RPMI8226 (cell line): Measurements from ENCODE around the gene SAFB.
A peak's percentile ranks its signal among the peaks of the same experiment; 100 is the strongest.
"Not testable (repeated sequence)": the region's sequence is repeated elsewhere in the genome, so short reads cannot be mapped to it uniquely, and the experiment has no call there.

Experiments
- DNase-seq: peaks from one replicate; pipeline ENCODE4 v3.0.0-alpha.2; 2015

The SAFB gene

DNA sequence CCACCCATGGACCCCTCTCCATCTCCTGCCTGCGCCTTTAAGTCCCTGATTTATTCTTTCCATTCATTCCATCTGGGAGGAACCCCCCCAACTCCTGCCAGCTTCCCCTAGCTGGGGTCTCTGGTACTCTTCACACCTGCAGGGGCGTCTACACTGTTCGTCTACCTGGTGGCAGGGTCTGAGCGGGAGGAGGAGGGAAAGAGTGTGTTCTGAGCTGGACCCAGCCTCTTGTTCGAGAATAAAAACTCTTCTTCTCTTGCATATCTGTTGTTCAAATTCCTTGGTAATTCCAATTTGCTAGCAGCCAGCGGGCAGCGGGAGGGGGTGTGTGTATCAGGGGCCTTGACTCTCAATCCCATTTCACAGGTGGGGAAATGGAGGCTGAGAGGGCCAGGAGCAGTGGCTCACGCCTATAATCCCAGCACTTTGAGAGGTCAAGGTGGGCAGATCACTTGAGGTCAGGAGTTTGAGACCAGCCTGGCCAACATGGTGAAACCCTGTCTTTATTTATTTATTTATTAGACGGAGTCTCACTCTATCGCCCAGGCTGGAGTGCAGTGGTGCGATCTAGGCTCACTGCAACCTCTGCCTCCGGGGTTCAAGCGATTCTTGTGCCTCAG, 65.5 kb downstream of the SAFB start:
- DNase-seq: not testable (repeated sequence)

DNA sequence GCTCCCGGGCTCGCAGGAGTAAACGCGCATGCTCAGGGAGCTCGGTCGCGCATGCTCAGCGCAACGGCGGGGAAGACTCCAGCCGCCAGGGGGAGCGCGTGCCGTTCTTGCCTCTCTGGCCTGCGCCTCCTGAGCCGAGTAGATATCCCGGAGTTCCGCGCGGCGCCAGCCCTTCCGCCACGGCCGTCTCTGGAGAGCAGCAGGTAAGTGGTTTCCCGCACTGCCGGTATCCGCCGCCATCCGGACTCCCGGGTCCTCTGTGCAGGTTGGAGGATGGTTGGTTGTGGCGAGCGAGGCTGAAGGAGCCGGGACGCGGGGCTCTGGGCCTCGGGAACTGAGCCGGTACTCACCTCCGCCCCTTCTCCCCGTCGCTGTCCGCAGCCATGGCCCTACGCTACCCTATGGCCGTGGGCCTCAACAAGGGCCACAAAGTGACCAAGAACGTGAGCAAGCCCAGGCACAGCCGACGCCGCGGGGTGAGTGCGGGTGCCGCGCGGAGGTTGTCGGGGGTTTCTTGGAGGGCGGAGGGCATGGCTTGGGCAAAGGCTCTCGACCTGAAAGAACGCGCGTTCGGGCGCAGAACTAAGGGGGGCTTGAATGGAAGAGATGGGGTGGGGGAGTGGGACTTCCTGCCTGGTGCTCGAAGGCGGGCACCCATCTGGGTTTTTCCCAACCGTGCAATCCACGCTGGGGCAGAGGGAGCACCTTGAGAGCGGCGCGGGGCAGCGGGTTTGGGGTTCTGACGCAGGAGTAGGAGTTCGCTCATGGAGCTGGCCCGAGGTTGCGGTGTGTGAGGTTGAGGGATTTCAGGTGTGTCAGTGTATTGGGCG, 67.5 kb downstream of the SAFB start, which contains the start of gene RPL36:
RPL36 (plus strand) TSS at position 171 of the 830 bp plus-strand sequence; CDS start at position 384, 213 bp downstream.
- DNase-seq: peak; percentile 98

DNA sequence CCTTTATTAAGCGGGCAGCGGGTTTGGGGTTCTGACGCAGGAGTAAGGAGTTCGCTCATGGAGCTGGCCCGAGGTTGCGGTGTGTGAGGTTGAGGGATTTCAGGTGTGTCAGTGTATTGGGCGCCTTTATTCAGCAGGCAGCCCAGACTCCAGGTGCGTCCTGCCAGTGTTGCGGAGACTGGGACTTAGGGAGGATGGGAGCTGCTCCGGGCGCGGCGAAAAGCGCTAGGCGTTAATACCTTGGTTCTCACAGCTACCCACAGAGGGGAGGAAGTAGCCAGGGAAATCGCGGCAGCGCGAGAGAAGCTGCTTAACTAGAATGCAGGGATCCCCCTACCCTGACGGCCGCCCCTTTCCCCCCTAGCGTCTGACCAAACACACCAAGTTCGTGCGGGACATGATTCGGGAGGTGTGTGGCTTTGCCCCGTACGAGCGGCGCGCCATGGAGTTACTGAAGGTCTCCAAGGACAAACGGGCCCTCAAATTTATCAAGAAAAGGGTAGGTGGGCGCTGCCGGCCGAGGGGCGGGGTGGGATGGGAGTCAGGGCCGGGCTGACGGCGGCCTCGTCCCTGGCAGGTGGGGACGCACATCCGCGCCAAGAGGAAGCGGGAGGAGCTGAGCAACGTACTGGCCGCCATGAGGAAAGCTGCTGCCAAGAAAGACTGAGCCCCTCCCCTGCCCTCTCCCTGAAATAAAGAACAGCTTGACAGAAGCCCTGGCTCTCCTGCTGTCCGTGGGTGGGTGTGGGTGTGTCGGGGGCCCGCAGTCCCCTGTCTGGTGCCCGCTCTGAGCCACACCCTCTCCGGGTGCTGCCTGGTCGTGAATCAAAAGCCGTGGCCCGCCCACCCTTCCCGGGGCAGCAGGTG, 68.3 kb downstream of the SAFB start:
- DNase-seq: peak; percentile 67

DNA sequence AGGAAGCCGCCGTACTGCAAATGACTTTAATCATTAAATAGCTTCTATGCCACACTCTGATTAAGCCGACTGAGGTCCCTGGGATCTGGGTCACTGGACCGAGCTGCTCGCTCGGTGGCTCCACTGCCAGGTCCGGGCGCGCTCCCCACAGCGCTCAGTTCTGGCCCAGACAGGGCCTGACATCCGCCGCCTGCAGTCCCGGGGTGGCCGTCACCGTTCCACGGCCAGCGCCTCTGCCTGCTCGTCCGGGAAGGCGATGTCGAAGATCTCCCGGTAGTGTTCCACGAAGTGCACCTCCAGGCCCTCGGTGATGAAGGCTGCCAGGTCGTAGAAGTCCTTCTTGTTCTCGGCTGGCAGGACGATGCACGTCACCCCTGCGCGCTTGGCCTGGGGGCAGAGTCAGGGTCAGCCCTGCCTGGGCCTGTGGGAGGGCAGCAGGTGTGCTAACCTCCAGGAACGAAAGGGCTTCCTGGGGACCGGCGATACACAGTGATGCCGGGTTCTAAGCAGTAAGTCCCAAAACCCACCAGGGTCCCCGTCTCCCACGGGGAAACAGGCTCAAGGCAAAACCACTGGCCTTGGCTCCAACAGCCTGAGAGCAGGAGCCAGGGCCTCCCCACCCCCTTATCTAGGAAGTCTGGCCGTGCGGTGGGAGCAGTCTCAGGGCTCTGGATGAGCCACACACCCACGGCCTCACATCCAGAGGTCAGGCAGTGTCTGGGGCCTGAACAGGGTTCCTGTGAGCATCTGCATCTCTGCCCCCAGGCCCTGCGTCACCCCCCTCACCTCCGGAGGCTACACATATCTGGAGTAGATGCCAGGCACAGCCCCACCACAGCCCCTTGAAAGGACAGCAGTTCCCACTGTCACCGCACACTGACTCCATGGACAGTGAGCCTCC, 69.2 kb downstream of the SAFB start:
- DNase-seq: no peak

DNA sequence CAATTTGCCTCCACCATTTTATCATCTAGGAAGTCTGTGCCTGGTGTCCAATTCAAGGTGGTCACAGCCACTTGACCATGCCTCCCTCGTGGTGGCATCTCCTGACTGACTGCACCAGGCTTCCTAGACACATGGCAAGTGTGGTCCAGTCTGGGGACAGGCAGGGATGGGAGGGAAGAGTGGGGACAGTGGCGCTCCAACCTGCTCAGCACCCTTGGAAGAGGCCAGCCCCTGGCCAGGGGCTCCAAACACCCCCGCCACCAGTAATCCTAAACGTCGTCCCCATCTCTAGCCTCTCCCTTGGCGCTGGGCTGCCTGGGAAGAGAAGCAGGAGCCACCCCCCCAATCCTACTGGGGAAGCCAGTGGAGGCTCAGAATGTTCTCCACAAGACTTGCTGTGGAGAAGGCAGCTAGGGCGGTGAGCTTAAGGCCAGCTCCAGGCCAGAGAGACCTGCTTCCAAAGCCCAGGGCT, 69.9 kb downstream of the SAFB start:
- no peak for DNase-seq

DNA sequence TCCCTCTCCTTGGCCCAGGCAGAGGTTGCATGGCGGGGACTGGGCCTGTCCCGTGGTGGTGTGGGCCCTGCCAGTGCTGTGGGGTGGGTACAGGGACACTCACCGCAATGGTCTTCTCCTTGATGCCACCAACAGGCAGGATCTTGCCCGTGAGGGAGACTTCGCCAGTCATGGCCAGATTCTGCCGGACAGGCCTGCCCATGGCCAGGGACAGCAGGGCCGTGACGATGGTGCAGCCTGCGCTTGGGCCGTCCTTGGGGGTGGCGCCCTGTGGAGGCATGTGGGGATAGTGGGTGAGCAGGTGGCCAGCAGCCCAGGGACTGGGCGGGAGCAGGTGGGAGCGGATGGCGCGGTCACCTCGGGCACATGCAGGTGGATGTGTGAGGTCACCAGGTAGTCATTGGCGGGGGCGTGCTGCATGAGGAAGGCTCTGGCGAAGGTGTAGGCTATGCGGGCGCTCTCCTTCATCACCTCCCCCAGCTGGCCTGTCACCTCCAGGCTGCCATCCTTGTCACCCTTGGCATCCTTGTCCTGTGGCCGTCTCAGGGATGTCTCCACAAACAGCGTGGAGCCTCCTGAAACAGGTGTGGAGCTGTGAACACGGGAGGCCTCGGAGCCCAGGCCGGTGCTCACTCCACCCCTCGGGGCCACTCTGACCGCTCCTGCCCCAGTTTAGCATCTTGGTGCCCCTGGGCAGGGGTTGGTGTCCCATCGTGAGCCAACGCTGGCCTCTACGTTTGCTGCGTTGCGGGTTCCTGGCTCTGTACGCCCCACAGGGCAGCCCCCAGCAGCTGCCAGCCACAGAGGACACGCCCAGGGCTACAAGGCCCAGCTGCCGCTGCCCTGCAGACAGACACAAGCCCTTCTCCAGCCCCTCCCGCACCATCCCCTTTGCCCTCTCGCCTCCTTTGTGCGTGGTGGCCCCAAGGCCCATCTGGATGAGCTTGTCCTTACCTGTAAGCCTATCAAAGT, 70.6 kb downstream of the SAFB start:
- no peak for DNase-seq

DNA sequence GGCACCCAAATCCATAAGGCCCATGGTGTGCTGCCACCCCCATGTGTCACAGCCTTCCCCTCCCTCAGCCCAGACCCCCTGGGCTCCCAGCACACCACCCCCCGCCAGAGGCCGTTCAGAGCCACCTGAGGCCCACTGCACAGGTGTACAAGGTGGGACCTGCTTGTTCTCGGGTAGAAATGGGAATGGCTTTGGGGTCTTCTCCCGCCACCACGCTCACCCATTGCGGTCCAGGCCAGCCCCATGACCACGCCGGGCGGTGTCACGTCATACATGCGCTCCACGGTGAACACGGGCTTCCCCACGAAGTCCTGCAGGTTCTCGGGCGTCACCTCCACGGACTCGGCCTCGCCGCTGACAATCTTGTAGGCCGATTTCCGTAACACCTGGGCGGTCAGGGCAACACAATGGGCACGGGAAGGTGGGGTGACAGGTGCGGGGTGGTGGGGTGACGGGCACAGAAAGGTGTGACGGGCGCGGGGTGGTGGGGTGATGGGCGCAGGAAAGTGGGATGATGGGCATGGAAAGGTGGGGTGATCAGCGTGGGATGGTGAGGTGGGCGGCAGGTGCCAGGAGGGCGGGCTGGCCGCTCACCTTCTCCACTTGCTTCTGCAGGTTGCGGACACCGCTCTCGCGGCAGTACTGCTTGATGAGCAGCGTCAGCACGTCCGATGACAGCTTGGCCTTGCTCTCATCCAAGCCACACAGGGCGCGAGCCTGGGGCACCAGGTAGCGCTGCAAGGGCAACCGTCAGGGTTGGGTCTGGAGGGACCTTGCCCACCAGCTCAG, 71.5 kb downstream of the SAFB start:
- DNase-seq: no peak

DNA sequence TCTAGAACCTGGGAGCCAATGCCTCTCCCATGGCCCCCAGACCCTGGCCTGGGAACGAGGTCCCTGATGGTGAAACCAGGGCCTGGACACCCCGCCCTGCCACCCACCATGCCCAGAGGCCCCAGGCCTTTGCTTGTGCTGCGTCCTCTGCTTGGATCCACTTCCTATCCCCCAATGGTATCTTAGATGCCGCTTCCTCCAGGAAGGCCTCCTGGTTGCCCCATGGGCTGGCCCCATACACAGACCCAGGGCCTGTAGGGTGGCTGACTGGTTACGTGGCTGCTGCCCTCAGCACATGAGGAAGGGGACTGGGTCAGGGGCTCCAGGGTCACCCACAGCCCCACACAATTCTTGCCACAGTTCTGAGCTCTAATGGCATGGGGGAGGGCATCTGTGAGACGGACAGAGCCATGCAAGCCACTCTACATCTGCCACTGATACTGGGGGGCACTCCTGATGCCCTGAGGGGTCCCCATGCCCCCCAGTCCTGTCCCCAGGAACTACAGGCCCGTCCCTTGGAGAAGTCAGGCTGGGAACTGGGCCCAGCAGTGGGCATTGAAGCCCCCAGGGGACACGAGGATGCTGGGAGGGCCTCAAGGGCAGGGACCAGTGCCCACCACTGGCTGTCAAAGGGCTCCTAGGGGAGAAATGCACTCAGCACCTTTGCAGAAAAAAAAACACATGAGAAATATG, 72.2 kb downstream of the SAFB start:
- no peak for DNase-seq

DNA sequence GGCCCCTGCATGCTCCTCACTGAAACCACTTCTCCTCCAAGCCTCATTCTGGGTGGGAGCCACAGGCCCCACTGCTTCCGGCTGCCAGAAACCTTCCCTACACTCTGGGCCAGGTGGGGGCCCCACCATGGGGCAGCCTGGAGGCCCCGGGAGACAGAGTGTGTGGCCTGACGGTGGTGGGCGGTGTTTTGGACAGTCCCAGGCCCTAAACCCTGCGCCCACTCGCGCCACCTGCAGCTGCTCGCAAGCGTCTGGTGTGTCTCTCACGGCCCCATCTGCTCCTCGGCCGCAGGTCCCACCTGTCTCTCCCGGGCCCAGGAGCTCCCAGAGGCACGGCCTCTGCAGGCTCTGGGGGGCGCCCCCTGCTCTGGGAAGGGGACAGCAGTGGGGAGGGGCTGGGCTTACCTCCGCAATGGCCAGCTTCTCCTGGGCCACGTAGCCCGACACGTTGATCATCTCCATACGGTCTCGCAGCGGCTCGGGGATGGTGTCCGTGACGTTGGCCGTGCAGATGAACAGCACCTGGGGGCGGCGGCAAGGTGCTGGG, 72.8 kb downstream of the SAFB start:
- DNase-seq: no peak

DNA sequence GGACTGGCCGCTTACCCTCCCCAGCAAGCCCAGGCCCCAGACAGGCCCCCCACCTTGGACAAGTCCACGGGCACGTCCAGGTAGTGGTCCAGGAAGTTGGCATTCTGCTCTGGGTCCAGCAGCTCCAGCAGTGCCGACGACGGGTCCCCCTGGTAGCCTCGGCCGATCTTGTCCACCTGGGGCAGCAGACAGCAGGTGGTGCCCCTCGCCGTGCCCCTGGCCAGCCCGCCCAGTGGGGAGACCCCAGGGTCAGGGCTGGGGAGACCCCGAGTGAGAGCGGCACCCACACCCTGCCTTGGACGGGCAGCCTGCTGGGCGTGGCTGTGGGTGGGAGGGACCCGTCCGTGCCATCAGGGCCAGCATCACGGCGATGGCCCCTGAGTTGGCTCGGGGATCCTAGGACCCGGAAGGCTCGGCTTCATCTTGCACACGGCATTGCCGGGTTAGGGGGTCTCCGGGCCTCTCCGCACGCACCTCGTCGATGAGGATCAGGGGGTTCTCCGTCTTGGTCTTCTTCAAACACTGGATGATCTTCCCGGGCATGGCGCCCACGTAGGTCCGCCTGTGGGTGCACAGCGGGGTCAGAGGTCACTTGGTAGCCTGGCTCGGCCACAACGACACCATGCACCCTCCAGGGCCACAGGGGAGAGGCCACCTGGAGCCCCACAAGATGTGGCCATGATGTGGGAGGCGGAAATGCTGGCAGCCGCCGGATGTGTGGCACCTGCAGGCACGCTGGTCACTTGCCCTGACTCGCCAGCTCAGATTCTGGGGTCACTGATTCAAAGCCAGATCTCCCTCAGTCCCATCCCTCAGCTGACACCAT, 73.5 kb downstream of the SAFB start:
- DNase-seq: no peak

DNA sequence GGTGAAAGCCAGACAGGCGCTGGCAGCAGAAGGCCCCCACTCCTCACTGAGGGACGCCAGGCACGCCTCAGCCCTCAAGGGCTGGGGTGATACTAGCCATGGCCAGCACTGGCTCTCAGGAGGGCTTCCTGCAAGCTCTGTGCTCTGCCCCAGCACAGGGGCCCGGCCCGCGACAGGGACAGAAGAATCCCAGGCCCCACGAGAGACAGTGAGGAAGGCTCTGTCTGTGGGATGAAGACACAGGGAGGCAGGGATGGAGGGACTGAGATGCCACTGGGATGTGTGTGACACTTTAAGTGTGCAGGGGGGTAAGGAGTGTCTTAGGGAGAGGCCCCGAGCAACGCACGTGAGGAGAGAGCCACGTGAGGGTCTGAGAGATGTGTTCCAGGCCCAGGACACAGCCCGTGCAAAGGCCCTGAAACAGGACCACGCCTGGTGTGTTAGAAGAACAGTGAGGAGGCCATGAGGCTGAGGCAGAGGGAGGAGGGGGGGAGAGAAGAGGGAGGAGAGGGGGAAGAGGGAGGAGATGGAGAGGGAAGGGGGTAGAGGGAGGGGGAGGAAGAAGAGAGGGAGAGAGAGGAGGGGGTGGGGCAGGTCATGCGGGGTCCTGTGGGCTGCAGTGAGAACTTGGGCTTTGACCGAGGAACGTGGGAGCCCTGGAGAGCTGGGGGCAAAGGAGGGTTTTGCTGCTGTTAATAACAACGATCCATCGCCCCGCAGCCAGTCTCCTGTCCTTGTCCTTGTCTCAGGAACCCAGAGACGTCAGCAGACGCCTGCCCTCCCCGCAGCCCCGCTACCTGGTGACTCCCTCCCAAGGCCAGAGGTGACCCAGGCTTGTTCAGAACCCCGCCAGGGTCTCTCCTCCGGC, 74.4 kb downstream of the SAFB start:
- no peak for DNase-seq

DNA sequence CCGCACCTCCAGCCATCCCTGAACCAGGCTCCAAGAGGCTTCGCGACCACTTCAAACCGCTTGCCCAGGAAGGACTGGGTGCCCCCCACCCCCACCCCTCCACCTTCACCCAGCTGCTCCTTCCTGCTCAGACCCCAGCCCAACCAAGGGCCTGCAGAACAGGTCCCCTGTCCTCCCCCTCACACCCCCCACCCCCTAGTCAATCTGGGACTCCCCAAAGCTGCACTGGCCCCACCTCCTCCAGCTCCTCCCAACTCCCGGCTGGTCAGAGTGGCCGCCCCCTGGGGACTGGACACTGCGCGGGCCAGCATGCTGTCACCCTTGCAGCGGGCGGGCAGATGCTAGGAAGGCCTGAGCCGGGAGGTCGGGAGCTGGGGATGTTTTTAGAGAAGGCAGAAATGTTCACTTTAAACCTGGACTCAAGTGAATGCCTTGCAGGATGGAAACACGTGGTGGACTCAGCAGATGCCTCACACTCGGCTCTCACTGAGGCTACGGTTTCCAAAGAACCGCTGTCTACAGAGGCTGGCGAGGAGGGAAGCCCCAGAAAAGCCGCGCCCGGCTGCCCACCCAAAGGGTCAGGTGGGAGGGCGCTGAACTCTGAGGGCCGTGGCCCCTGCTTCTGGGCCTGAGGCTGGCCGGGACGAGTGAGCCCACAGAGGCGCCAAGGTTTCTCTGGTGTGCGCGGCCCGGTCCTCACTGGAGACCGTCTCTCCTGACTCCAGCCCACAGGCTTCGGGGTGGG, 75.2 kb downstream of the SAFB start:
- no peak for DNase-seq

DNA sequence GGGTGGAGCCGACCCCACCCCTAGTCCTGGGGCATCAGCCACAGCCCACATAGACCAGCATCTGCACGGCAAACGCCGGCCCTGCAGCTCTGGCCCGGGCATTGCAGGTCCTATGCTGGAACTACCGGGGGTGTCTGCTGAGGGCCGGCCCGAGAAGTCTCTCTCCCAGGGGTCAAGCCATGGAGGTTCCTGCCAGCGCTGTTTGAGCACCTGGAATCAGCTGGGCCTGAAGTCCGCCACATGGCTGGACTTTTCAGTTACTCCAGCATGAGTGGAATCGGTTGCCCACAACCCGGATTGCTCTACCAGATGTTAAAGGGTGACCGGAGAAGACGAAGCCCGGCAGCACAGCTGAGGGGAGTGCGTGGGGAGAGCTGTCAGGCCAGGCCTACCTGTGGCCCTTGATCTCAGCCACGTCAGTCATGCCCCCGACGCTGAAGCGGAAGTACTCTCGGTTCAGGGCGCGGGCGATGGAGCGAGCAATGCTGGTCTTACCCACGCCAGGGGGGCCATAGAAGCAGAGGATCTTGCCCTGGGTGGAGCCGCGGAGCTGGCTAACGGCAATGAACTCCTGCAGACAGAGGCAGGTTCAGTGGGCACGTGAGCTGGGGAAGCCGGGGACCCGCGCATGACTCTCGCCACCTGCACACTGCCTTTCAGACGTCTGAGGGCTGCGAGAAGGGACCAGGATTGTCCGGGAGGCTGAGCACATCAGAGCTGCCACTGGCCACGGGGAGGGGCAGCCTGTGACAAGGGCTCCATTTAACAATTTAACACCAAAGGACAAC, 75.9 kb downstream of the SAFB start:
- no peak for DNase-seq

DNA sequence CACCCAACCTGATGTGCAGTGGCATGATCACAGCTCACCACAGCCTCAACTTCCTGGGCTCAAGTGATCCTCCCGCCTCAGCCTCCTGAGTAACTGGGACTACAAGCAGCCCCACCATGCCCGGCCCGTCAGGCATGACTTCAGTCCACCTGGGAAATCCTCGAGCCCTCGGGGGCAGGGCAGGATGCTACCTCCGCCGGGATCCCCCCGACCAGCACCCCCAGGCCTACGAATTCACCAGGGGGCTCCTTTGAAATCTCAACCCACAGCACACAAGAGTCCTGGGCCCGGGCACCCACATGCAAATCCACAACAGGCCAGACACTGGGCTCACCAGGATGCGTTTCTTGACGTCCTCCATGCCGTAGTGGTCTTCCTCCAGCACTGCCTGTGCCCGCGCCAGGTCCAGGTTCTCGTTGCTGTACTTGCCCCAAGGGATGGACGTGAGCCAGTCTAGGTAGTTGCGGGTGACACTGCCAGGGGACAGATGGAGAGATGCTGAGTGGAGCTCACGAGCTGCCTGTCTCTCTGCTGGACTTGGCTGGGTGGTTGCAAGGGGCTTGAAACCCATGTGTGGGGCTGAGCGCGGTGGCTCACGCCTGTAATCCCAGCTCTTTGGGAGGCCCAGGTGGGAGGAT, 77.7 kb downstream of the SAFB start:
- DNase-seq: no peak

DNA sequence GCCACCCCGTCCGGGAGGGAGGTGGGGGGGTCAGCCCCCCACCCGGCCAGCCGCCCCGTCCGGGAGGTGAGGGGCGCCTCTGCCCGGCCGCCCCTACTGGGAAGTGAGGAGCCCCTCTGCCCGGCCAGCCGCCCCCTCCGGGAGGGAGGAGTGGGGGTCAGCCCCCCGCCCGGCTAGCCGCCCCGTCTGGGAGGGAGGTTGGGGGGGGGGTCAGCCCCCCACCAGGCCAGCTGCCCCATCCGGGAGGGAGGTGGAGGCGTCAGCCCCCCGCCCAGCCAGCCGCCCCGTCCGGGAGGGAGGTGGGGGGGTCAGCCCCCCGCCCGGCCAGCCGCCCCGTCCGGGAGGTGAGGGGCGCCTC, 79.1 kb downstream of the SAFB start:
- DNase-seq: not testable (repeated sequence)
